ENCODE results near the gene SLC51A.

DNA sequence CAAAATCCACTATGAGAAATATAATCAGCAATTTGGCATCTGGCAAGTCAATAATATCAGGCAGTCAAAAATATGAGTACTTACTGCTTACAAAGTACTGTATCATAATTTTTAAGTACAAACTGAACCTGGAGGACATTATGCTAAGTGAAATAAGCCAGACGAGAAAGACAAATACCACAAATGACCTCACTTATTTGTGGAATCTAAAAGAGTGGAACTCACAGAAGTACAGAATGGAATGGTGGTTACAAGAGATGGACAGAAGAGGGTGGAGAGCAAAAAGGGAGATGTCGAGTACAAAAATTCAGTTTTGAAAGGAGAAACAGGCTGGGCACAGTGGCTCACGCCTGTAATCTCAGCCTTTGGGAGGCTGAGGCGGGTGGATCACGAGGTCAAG lies 58.8 kb downstream of the SLC51A start:
- TF ChIP-seq, protein P1, sequence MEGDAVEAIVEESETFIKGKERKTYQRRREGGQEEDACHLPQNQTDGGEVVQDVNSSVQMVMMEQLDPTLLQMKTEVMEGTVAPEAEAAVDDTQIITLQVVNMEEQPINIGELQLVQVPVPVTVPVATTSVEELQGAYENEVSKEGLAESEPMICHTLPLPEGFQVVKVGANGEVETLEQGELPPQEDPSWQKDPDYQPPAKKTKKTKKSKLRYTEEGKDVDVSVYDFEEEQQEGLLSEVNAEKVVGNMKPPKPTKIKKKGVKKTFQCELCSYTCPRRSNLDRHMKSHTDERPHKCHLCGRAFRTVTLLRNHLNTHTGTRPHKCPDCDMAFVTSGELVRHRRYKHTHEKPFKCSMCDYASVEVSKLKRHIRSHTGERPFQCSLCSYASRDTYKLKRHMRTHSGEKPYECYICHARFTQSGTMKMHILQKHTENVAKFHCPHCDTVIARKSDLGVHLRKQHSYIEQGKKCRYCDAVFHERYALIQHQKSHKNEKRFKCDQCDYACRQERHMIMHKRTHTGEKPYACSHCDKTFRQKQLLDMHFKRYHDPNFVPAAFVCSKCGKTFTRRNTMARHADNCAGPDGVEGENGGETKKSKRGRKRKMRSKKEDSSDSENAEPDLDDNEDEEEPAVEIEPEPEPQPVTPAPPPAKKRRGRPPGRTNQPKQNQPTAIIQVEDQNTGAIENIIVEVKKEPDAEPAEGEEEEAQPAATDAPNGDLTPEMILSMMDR (IDR thresholded peaks at IDR 0.05), result no peak
- TF ChIP-seq JUN (CRISPR knock-in tag; IDR thresholded peaks at IDR 0.05) (no peak), PRRX2 (CRISPR knock-in tag; IDR thresholded peaks at IDR 0.05) (no peak), MXD4 (CRISPR knock-in tag; IDR thresholded peaks at IDR 0.05; ENCODE audit: borderline replicate concordance) (no peak), GABPB1 (CRISPR knock-in tag; IDR thresholded peaks at IDR 0.05) (no peak), TEAD4 (CRISPR knock-in tag; IDR thresholded peaks at IDR 0.05) (no peak), FOXP1 (CRISPR knock-in tag; IDR thresholded peaks at IDR 0.05; ENCODE audit: borderline replicate concordance) (no peak), IRF2 (CRISPR knock-in tag; IDR thresholded peaks at IDR 0.05; ENCODE audit: borderline replicate concordance, low read depth) (no peak)
- TF ChIP-seq, protein P2, sequence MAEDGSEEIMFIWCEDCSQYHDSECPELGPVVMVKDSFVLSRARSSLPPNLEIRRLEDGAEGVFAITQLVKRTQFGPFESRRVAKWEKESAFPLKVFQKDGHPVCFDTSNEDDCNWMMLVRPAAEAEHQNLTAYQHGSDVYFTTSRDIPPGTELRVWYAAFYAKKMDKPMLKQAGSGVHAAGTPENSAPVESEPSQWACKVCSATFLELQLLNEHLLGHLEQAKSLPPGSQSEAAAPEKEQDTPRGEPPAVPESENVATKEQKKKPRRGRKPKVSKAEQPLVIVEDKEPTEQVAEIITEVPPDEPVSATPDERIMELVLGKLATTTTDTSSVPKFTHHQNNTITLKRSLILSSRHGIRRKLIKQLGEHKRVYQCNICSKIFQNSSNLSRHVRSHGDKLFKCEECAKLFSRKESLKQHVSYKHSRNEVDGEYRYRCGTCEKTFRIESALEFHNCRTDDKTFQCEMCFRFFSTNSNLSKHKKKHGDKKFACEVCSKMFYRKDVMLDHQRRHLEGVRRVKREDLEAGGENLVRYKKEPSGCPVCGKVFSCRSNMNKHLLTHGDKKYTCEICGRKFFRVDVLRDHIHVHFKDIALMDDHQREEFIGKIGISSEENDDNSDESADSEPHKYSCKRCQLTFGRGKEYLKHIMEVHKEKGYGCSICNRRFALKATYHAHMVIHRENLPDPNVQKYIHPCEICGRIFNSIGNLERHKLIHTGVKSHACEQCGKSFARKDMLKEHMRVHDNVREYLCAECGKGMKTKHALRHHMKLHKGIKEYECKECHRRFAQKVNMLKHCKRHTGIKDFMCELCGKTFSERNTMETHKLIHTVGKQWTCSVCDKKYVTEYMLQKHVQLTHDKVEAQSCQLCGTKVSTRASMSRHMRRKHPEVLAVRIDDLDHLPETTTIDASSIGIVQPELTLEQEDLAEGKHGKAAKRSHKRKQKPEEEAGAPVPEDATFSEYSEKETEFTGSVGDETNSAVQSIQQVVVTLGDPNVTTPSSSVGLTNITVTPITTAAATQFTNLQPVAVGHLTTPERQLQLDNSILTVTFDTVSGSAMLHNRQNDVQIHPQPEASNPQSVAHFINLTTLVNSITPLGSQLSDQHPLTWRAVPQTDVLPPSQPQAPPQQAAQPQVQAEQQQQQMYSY (CRISPR knock-in tag; IDR thresholded peaks at IDR 0.05), result no peak
- TF ChIP-seq, protein P3, sequence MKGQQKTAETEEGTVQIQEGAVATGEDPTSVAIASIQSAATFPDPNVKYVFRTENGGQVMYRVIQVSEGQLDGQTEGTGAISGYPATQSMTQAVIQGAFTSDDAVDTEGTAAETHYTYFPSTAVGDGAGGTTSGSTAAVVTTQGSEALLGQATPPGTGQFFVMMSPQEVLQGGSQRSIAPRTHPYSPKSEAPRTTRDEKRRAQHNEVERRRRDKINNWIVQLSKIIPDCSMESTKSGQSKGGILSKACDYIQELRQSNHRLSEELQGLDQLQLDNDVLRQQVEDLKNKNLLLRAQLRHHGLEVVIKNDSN (CRISPR knock-in tag; IDR thresholded peaks at IDR 0.05), result no peak
- TF ChIP-seq, protein P4, sequence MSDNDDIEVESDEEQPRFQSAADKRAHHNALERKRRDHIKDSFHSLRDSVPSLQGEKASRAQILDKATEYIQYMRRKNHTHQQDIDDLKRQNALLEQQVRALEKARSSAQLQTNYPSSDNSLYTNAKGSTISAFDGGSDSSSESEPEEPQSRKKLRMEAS (CRISPR knock-in tag; IDR thresholded peaks at IDR 0.05), result no peak
- TF ChIP-seq, protein P5, sequence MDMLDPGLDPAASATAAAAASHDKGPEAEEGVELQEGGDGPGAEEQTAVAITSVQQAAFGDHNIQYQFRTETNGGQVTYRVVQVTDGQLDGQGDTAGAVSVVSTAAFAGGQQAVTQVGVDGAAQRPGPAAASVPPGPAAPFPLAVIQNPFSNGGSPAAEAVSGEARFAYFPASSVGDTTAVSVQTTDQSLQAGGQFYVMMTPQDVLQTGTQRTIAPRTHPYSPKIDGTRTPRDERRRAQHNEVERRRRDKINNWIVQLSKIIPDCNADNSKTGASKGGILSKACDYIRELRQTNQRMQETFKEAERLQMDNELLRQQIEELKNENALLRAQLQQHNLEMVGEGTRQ (CRISPR knock-in tag; IDR thresholded peaks at IDR 0.05), result no peak
